Right atrium auricular region (tissue), 2 donors: Measurements from ENCODE around the gene RTL3. TPM values are rescaled to one million over a fixed set of nuclear protein-coding genes. Genes with fewer than 3 reads are reported as not detected.

Source experiments
- DNase-seq: peaks from one replicate; pipeline ENCODE4 v3.0.0-alpha.2; 2019; ENCODE audit warnings: low spot score
- H3K27ac ChIP-seq, 2 donors: fragments of 200-600 bp; sonication (generic); 1 replicate in 1 of 2; 2 replicates in 1 of 2; pipeline ENCODE4 v1.5.1; 2016 to 2019
- H3K27me3 ChIP-seq, 2 donors: fragments of 200-600 bp; sonication (generic); one replicate each; pipeline versions ENCODE4 v1.5.1 to v1.6.0; 2017 to 2019
- H3K36me3 ChIP-seq: fragments of 200-600 bp; sonication (generic); one replicate; pipeline ENCODE4 v1.5.1; 2016
- H3K4me1 ChIP-seq, 2 donors: fragments of 200-600 bp; sonication (generic); one replicate each; pipeline versions ENCODE4 v1.5.1 to v1.6.0; 2017 to 2019
- H3K4me3 ChIP-seq, 2 donors: fragments of 200-600 bp; sonication (generic); 1 replicate in 1 of 2; 2 replicates in 1 of 2; pipeline ENCODE4 v1.5.1; 2017 to 2019; ENCODE audit warnings: mild to moderate bottlenecking in 1 of 2, moderate library complexity in 1 of 2
- H3K9me3 ChIP-seq, 2 donors: fragments of 200-600 bp; sonication (generic); one replicate each; pipeline ENCODE4 v1.5.1; 2019
- CTCF ChIP-seq, 2 donors: fragments of 200-600 bp; sonication (generic); IDR thresholded peaks; one replicate each; pipeline ENCODE4 v1.5.1; 2019; ENCODE audit warnings: antibody characterized with exemption in 2 of 2
- total RNA-seq, 2 donors: library from RNA; depleted of rRNA; stranded (reverse); fragments of >200 nt; gene quantifications; one replicate each; pipeline ENCODE4 v1.1.0, GENCODE V29; 2016

The RTL3 gene
- under 1 TPM; 0.30 to 0.55 TPM for total RNA-seq

GRCh38 chrX:78658845-78659744, at the start of gene RTL3:
Gene RTL3, minus strand, starts transcription at chrX:78659328. Its CDS starts 908 bp downstream, at chrX:78658420.
- DNase-seq = no peak
- H3K4me3 ChIP-seq = no peak within 1 kb of the TSS
- no peak within 1 kb of the TSS for H3K27ac ChIP-seq
- no peaks in the 10 kb centered on the region for H3K36me3 ChIP-seq
- no peaks in the 10 kb centered on the region for H3K9me3 ChIP-seq
- no peak for TF ChIP-seq CTCF (IDR thresholded peaks at IDR 0.05)
- H3K4me1 ChIP-seq = no peaks in the 10 kb centered on the region
- H3K27me3 ChIP-seq = no peaks in the 10 kb centered on the region

GRCh38 chrX:78708816-78709215, 49.7 kb upstream of the RTL3 start:
- Histone ChIP-seq H3K36me3 (no peaks in the 10 kb centered on the region), H3K9me3 (no peaks in the 10 kb centered on the region), H3K4me1 (no peaks in the 10 kb centered on the region), H3K27me3 (no peaks in the 10 kb centered on the region), H3K4me3 (no peak overlapping the region), H3K27ac (no peak overlapping the region)
- no peak for DNase-seq
- no peak for TF ChIP-seq CTCF (IDR thresholded peaks at IDR 0.05)

GRCh38 chrX:78708262-78708661, 49.1 kb upstream of the RTL3 start:
- Histone ChIP-seq H3K4me3 (no peak overlapping the region), H3K4me1 (no peaks in the 10 kb centered on the region), H3K36me3 (no peaks in the 10 kb centered on the region), H3K9me3 (no peaks in the 10 kb centered on the region), H3K27me3 (no peaks in the 10 kb centered on the region), H3K27ac (no peak overlapping the region)
- TF ChIP-seq CTCF (IDR thresholded peaks at IDR 0.05) = peak in 1 of 2 donors; percentile 44
- no peak for DNase-seq

- Histone ChIP-seq H3K27me3 (no peaks in the 10 kb centered on the region), H3K4me3 (no peak overlapping the region), H3K4me1 (no peaks in the 10 kb centered on the region), H3K9me3 (no peaks in the 10 kb centered on the region), H3K27ac (no peak overlapping the region), H3K36me3 (no peaks in the 10 kb centered on the region)
- DNase-seq = no peak
- no peak for TF ChIP-seq CTCF (IDR thresholded peaks at IDR 0.05)
These were observed 46.9 kb upstream of the RTL3 start for GRCh38 chrX:78706071-78706470.

- peak overlapping the region in 1 of 2 donors; percentile 1 for H3K27ac ChIP-seq
These were observed 34.4 kb upstream of the RTL3 start for GRCh38 chrX:78693536-78693935.

More at GRCh38 chrX:78693536-78693935, 34.4 kb upstream of the RTL3 start:
- Histone ChIP-seq H3K4me1 (no peaks in the 10 kb centered on the region), H3K27me3 (no peaks in the 10 kb centered on the region), H3K4me3 (no peak overlapping the region), H3K36me3 (no peaks in the 10 kb centered on the region), H3K9me3 (no peaks in the 10 kb centered on the region)
- no peak for TF ChIP-seq CTCF (IDR thresholded peaks at IDR 0.05)
- no peak for DNase-seq
